B cell (primary cell): Measurements from ENCODE around the gene ADGRD2.

Source experiments
- CTCF ChIP-seq: fragments of 200-600 bp; IDR thresholded peaks from one replicate; pipeline ENCODE4 v1.8.0; 2022; ENCODE audit warnings: antibody characterized with exemption, mild to moderate bottlenecking
- EZH2 ChIP-seq: IDR thresholded peaks from 2 replicates; pipeline ENCODE4 v1.6.1; 2012; ENCODE audit warnings: borderline replicate concordance, low read depth, mild to moderate bottlenecking, moderate library complexity, low read length; ENCODE audit not compliant: insufficient read depth, poor library complexity, severe bottlenecking

DNA sequence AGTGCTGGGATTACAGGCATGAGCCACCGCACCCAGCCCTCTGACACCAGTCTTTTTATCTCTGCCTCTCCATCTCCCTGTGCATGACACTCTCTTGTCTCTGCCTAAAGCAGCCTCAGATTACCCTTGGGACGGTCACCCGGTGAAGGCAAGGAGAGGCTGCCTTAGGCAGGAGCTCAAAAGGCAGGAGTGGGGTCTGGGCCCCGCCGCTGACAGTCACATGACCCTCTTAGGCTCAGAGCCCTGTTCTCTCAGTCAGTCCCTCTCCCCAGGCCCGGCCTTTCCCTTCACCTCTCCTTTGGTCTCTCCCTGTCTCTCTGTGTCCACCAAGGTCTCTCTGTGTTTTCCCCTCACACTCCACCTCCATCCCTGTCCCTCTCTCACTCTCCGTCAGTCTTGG lies 22.5 kb downstream of the ADGRD2 start:
- TF ChIP-seq CTCF = no peak
- TF ChIP-seq EZH2 = no peak
